Stromal cell of bone marrow (primary cell): ENCODE results near the gene CDC123.

Experiments used
- DNase-seq: peaks from one replicate; pipeline ENCODE4 v3.0.0-alpha.2; 2012; ENCODE audit warnings: low read depth

Gene CDC123

GRCh38 chr10:12299222-12299965 is 103.4 kb downstream of the CDC123 start:
- no peak for DNase-seq
